Measurements from ENCODE around the gene FGF7.
"Not testable (repeated sequence)": the region's sequence is repeated elsewhere in the genome, so short reads cannot be mapped to it uniquely, and the experiment has no call there.

FGF7 gene

DNA sequence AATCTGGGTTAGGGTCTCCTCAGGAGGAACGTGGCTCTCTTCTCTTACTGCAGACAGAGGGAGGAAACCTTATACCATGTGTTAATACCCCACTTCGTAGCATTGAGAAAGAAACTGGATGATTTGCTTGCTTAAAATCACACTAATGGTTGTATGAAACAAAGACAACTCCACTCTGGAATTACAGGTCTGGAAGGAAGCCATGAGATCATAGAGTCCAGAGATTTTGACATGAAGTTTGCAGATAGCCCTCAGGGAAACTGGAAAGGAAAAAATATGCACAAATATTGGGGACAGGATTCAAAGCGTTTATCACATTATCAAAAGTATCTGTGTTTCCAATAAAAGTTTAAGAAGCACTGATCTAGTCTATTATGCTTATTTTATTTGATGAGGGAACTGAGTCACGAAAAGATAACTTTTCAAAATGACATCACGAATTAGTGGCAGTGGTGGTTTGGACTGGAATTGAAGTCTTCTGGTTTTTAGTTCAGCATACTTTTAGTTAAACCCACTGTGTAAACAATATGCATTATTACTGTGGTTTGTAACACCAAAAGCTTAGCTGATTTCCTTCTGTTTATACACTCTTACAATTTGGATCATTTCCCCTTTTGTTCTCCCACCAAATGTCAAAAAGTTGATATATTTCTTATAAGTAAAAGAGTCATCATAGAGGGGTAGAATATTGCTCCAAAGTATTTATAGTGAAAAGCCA lies 16.8 kb downstream of the FGF7 start:
- no peak for DNase-seq

GRCh38 chr15:49441356-49441755 lies 18.3 kb downstream of the FGF7 start:
- DNase-seq: no peak

DNA sequence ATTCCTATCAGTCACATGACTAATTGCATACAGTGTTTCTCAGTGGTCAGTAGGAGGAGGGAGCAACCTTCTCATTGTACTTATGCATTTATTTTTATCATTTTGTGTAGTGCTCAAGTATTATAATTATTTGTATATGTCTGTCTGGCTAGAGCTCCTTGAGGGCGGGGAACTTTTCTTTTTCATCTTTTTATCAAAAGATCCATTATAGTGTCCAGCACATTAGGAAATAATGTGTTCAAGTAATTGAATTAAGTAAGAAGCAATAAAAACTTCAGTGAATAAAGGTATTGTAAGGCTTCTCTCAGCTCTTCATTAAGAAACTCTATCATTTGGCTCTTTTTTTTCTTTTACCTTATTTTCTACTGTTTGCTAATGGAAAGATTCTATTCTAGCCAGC lies 18.8 kb downstream of the FGF7 start:
- no peak for DNase-seq

DNA sequence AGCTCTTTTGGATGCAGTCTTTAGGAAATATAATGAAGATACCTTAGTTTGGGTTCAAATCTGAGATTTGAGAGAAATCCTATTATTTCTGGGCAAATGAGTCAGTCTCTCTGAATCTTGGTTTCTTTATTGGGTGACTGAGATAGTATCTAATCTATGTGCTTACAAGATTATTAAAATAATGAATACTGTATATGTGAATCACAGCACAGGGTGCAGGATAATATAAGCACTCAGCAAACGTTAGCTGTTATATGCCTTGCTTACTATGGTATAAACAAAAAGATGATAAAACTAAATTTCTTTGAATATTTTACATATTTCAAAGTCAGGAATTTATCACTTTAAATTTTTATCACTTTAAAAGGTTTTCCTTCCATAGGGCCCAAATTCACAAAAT lies 29.6 kb downstream of the FGF7 start:
- DNase-seq: no peak

- DNase-seq: no peak
Observed at GRCh38 chr15:49456166-49456565, 33.1 kb downstream of the FGF7 start.

- DNase-seq: no peak
Observed at GRCh38 chr15:49458145-49458544, 35.1 kb downstream of the FGF7 start.

GRCh38 chr15:49460411-49460941 lies 37.4 kb downstream of the FGF7 start:
- no peak for DNase-seq

- DNase-seq: no peak
Observed at GRCh38 chr15:49462232-49462844, 39.3 kb downstream of the FGF7 start.

GRCh38 chr15:49464522-49464921 lies 41.5 kb downstream of the FGF7 start:
- no peak for DNase-seq

- DNase-seq: no peak
Observed at GRCh38 chr15:49466119-49466518, 43.1 kb downstream of the FGF7 start.

DNA sequence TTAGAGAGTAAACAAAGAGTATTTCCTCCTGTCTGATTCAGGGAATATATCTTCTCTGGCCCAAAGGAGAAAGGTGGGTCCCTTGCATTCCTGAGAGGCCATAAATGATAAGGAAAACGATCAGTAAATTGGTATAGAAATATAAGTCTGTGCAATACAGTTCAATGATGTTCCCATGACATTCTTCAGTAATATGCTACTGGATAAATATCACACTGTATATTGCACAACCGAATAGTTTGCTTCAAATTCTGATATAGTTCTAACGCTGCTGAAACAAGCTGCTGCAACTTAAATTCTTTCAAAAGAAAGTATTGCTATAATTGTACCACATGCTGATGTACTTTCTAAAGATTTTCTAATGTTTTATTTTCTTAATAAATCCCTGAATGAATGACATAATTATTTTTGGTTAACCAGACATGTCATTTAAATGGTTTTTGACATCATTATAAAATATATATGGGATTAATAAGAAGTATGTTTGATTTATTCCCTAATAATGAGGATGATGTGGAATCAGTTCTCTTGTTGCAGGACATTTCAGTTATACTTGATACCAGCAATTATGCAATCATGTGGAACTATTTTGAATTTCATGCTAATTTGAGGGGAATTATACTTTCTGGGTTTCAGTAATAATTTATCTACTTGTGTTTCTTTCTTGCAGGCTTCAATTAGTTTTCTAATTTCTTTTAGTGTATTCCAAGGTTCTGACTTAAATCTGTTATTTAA lies 44.9 kb downstream of the FGF7 start:
- no peak for DNase-seq

DNA sequence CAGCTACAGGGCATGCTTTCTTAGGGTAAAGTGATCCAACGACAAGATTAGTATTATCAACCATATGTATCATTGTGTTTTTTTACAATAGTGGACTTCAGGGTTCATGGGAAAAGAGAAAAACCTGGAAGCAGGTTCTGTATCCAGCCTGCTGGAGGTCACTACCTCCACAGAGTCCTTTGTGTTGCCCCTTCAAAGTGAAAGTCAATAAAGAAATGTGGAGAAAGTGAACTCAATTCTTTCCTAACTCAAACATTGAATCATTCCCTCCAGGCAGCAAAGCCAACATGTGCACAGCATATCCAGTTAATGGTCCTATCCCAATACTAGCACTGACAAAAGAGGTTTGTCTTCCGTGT lies 45.4 kb downstream of the FGF7 start:
- no peak for DNase-seq

GRCh38 chr15:49471248-49471647 lies 48.2 kb downstream of the FGF7 start:
- DNase-seq: peak; percentile 61

- no peak for DNase-seq
Observed at GRCh38 chr15:49471733-49472132, 48.7 kb downstream of the FGF7 start.

DNA sequence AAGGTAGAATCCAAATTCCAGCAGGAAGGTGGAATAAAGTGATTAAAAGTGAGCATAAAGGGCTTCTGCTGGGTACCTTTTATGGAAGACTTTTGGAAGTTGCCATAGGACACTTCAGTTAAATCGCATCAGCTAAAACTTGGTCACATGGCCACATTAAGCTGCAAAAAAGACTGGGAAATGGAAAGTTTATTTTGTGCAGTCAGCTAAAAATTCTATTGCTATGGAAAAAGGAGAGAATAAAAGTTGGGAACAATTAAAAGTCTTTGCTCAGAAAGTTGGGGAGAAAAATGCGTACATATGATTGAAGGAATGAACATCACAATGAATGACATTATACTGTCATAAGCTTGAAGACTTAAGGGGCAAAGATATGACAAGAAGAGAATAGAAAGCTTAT lies 49.3 kb downstream of the FGF7 start:
- no peak for DNase-seq

DNA sequence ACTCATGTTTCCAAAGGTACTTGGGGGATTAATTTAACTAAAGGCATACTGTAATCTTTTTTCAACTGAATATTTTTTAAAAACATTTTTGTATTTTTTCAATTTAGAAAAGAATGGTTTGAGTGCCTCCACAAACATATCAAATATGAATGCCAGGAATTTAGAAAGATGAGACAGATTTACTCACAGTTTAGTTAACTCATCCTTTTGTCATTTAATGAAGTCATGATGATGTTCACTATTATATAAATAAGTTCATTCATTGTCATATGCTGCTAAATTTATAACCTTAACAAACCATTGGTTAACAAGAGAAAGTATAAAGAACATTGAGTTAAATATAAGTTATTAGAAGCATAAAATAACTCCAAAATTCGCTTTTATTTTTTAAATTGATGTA lies 50.0 kb downstream of the FGF7 start:
- no peak for DNase-seq

GRCh38 chr15:49478021-49478420 lies 55.0 kb downstream of the FGF7 start:
- not testable (repeated sequence) for DNase-seq

GRCh38 chr15:49478982-49479381 lies 55.9 kb downstream of the FGF7 start:
- not testable (repeated sequence) for DNase-seq

- DNase-seq: not testable (repeated sequence)
Observed at GRCh38 chr15:49485401-49485800, 62.4 kb downstream of the FGF7 start.

- DNase-seq: no peak
Observed at GRCh38 chr15:49490966-49491365, 67.9 kb downstream of the FGF7 start.

DNA sequence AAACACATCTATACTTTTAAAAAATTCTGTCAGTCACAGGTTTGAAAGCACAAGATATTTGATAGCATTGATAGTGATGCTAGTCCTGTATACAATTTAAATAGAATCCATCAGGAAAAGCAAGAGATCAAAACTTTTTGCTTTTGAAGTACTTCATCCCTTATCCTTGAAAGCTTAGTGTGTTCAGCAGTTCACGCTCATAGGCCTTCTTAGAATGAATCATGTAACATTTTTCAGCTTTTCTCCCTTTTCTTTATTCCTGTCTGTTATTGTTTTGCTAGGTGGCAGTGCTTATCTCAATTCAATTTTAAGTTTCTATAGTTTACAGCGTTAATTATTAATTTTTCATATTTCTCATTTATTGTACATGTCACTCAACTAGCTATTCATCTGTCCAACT lies 69.1 kb downstream of the FGF7 start:
- no peak for DNase-seq

DNA sequence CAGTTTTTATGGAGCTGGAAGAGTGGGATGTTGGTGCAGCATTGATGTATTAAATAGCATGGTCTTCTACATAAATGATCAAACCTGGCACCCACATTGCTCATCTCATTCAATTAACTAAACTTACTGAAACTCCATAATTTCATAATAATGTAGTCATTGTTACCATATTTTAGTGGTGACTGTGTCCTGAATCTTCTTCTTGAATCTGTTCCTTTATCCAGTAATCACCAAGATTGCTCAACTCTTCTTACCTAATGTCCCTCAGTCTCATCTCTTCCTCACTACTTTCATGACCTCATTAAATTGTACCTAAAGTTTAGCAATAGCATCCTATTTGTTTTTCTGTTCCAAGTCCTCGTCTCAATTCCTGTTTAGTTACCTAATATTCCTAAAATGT lies 69.8 kb downstream of the FGF7 start:
- no peak for DNase-seq

DNA sequence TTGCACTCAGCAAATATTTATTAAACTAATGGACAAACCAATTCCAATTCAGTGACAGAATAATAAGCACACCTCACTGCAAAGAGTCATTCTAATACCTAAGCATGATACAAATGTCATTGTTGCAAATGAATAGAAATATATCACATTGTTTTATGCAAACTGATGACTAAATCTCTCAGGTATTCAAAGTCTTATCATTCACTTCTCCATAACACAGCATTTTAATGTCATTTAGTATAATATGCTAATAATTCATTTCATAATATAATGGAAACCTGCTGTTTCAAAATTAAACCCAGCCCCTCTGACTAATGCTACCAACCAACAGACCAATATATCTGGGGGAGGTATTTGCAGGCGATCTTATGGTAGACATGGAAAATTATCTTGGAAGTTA lies 71.8 kb downstream of the FGF7 start:
- DNase-seq: no peak

All from activated CD8-positive, alpha-beta memory T cell treated with anti-CD3 and anti-CD28 coated beads, Interleukin-2, amount 50 U/mL, for 48 hours (primary cell).